Measurements from ENCODE around the gene CLIC5.

The CLIC5 gene

DNA sequence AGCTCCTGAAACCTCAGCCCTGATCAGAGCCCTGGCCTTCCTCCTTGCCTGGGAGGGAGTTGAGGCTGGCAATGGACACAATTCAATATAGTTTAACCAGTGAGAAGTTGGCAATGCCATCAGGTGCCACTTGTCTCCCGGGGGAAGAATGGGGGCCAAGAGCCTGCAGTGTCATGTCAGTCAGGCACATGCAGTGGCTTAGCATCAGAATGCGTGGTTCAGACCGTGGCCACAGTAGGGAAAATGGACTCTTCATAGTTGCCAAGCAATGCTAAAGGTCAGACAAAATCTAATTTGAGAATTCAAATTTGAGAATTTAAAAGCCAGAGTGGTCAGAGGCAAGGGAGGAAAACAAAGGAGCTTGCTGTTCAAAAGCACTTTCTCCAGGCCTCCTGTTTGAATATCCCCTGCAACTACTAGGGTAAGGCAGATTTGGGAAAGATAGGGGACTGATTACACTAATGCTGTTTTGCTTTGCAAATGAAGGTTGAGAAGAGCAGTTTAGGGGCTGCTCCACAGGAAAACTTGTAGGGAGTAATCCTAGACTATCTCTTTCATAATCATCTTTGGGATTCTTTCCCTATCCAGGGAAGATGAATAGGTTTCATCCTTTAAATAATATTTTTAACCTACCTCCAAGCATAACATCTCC is 33.1 kb upstream of the CLIC5 start:
- H3K4me3 ChIP-seq (ENCODE audit: low read length), result no peak overlapping the region
- TF ChIP-seq ZNF274 (IDR thresholded peaks at IDR 0.05; ENCODE audit: low read depth, low read length), result no peak

DNA sequence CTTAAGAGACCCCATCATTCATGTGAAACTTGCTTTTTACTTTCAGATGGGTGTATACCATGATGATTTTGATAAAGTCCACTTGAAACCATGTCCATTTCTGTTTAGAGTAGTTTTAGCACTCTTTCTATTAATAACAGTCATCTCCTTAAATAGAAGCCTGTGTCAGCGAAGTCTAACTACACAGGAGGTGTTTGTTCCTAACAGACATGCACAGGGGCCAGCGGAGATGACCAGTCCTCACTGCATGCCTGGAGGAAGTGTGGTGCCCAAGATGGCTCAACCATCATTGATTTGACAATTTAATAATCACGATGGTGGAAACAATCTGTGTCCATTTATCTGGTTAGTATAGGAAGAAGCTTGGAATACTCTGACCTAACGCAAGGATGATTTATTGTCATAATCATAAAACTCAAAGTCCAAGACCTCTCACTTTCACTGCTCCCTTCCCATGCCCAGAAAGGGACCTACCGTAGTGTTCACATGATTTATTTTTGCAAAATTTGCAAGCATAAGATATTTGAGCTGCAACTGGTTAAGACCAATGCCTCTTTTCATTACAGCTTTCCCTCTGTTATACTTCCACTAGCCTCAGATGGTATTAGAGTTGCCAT is 31.0 kb upstream of the CLIC5 start:
- H3K4me3 ChIP-seq (ENCODE audit: low read length), result no peak overlapping the region
- TF ChIP-seq ZNF274 (IDR thresholded peaks at IDR 0.05; ENCODE audit: low read depth, low read length), result no peak

DNA sequence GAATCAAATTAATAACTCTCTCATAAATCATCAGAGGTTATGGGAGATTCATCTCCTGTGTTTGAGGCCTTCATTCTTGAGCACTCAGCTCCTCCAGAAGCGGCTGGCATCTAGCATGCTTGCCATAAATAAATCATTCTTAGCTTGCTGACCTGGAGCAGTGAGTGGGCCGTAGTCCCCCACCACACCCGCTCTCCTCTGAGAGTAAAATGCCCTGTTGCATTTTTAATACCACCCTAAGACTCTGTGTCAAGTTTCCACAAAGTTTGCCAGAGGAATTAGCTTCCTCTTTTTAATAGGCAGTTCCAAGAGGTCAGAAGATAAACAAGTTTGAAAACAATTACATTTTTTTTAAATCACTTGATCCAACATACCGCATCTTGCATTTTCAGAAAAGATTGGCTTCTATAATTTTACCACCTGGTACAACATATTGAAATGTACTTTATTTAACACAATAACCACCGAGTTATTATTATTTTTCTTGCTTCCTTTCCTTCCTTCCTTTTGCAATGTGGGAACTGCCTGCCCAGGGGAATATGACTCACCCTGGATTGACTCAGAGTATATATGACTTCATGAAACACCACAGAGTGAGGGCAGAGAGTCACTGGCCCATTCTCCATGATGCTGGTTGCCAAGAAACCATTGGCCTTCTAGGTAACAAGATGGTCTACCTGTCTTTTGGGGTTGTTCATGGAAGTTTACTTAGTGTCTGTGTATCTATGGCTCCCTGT is 29.4 kb upstream of the CLIC5 start:
- TF ChIP-seq ZNF274 (IDR thresholded peaks at IDR 0.05; ENCODE audit: low read depth, low read length), result no peak
- H3K4me3 ChIP-seq (ENCODE audit: low read length), result no peak overlapping the region

- TF ChIP-seq ZNF274 (IDR thresholded peaks at IDR 0.05; ENCODE audit: low read depth, low read length), result no peak
- H3K4me3 ChIP-seq (ENCODE audit: low read length), result no peak overlapping the region
Measured at GRCh38 chr6:46042355-46042999, 26.8 kb upstream of the CLIC5 start.

- H3K4me3 ChIP-seq (ENCODE audit: low read length), result no peak overlapping the region
- TF ChIP-seq ZNF274 (IDR thresholded peaks at IDR 0.05; ENCODE audit: low read depth, low read length), result no peak
Measured at GRCh38 chr6:46040288-46040687, 24.6 kb upstream of the CLIC5 start.

DNA sequence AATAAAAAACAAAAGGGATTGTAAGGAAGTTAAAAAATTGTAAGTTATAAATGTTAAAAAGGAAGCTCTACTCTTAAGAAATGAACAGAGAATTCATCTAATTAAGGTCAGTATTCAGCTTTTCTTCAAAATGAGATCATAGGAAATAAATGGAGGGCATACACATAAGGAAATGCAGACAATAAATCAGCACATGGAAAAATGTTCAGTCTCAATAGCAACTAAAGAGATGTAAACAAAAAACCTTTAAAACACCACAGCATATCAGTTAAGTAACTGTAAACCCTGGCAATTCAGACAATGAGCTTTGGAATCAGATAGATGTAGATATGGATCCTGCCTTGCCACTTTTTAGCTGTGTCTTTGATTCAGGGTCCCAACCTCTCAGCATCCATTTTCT is 24.0 kb upstream of the CLIC5 start:
- no peak for TF ChIP-seq ZNF274 (IDR thresholded peaks at IDR 0.05; ENCODE audit: low read depth, low read length)
- H3K4me3 ChIP-seq (ENCODE audit: low read length), result no peak overlapping the region

- no peak for TF ChIP-seq ZNF274 (IDR thresholded peaks at IDR 0.05; ENCODE audit: low read depth, low read length)
Measured at GRCh38 chr6:46036911-46037310, 21.3 kb upstream of the CLIC5 start.

GRCh38 chr6:46035242-46035641 is 19.6 kb upstream of the CLIC5 start:
- no peak overlapping the region for H3K4me3 ChIP-seq (ENCODE audit: low read length)
- TF ChIP-seq ZNF274 (IDR thresholded peaks at IDR 0.05; ENCODE audit: low read depth, low read length), result no peak

More at GRCh38 chr6:46036911-46037310, 21.3 kb upstream of the CLIC5 start:
- no peak overlapping the region for H3K4me3 ChIP-seq (ENCODE audit: low read length)

GRCh38 chr6:46032110-46032998 is 16.7 kb upstream of the CLIC5 start:
- TF ChIP-seq ZNF274 (IDR thresholded peaks at IDR 0.05; ENCODE audit: low read depth, low read length), result no peak
- no peak overlapping the region for H3K4me3 ChIP-seq (ENCODE audit: low read length)

- TF ChIP-seq ZNF274 (IDR thresholded peaks at IDR 0.05; ENCODE audit: low read depth, low read length), result no peak
- no peak overlapping the region for H3K4me3 ChIP-seq (ENCODE audit: low read length)
Measured at GRCh38 chr6:46029602-46030001, 13.9 kb upstream of the CLIC5 start.

DNA sequence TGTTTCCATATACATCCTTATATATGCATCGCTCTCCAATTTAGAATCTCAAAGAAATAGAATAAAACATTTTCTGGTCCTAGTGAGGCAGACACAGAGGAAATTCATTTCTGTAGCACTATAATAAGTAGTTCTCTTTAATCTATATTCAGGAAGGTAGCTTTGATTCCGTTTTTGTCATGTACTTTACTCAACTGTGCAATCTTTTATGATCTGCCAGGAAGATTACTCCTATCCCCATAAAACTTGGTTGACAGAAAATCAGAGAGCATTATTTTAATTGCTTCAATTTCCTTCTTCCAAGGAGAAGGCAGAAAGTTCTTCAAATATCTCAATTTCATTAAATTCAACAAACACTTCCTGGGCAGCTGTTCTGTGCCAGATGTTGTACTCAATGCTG is 10.6 kb upstream of the CLIC5 start:
- no peak for TF ChIP-seq ZNF274 (IDR thresholded peaks at IDR 0.05; ENCODE audit: low read depth, low read length)
- no peak overlapping the region for H3K4me3 ChIP-seq (ENCODE audit: low read length)

DNA sequence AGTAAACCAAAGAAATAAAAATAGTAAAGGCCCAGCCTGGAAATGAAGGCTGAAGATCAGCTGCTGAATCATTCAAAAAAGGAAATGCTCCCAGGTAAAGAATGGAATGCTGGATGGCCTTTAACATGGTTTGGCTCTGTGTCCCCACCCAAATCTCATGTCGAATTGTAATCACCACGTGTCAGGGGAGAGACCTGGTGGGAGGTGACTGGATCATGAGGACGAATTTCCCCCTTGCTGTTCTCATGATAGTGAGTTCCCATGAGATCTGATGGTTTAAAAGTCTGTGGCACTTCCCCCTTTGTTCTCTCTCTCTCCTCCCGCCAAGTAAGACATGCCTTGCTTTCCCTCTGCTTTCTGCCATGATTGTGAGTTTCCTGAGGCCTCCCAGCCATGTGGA is 9.9 kb upstream of the CLIC5 start:
- TF ChIP-seq ZNF274 (IDR thresholded peaks at IDR 0.05; ENCODE audit: low read depth, low read length), result no peak
- H3K4me3 ChIP-seq (ENCODE audit: low read length), result no peak overlapping the region

DNA sequence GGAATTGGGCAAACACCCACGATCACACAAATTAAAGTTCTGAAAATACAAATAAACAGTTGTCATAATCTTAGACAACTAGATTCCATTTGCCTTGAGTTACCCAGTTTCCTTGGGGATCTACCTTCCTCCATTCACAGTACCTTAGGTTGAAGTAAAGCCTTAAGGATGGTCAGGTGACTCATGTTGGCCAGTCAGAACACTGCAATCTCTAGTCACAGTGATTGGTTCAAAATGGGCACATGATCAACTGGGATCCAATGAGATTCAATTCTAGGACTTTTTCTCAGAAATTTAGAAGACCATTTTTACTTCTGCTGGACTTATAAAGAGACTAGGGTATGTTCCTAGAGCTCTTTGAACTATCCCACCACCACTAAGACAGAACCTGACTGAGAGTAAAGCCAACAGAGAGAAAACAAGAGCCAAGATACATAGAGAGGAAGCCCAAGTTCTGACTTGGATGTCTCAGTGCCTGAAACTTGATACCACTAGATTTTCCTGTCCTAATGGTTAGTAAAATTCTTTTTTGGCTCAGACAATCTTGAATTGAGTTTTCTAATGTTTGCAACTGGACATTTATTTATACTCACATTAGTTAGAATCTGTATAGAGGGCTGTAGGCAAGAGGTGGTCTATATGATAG is 8.6 kb upstream of the CLIC5 start:
- no peak overlapping the region for H3K4me3 ChIP-seq (ENCODE audit: low read length)
- no peak for TF ChIP-seq ZNF274 (IDR thresholded peaks at IDR 0.05; ENCODE audit: low read depth, low read length)
